Fibroblast of the conjunctiva (primary cell): ENCODE results near the gene DIAPH3.
"Not testable (repeated sequence)": the region's sequence is repeated elsewhere in the genome, so short reads cannot be mapped to it uniquely, and the experiment has no call there.

ENCODE experiments used
- DNase-seq: peaks from one replicate; pipeline ENCODE4 v3.0.0-alpha.2; 2010; ENCODE audit warnings: low read depth

The DIAPH3 gene

GRCh38 chr13:60095300-60095699 lies 68.4 kb downstream of the DIAPH3 start:
- no peak for DNase-seq

DNA sequence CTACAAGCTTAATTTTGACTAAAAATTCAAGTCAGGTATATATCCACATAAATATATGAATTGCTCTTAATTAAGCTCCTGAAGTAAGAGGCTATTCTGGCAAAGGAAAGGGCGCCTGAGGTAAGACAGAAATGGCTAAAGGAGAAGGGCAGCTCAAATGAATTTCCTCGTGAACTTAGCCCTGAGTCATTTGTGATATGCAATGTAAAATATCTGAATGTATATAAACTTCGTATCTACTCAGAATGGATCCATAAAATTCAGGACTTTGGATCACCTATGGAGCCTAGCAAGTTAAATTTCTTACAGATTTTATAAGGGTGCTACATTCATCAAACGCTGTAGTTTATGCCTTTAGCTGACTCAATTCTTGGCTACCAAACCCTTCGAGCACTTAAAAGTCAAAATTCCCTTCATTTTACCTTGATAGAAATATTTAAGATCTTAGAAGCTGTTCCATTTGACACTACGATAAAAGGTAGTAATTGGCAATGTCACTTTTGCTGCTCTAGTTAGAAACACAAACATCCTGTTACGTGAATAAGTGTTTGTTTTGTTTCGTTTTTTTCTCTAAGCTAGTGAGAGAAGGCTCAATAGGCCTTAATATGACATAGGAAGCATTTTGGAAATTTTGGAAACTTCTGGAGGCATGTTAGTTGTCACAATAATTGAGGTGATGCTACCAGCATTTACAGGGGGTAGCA lies 69.2 kb downstream of the DIAPH3 start:
- DNase-seq = no peak

DNA sequence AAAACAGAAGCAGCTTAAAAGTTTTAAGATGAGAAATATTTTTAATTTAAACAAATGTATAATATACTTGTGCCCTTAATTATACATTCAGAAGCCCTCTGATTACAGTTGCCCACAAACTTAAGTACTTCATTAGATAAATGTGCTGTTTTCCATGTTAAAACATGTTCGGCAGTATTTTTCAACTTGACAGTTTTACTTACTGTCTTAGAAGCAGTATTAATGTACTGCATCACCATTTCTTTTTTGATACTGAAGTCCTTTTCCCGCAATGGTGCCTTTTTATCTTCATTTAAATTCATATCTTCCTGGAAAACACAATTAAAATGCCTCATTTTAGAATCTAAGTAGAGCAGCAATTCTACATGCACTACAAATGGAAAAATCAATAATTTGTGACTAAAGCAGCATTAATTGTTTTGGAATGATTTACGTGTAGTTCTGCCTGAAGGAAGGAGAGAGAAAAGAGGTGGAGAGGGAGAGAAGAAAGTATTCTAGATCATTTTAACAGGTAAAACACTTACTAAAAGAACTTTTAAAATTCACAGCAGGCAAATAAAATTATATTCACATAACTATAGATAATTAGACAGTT lies 70.2 kb downstream of the DIAPH3 start:
- no peak for DNase-seq

GRCh38 chr13:60091573-60091972 lies 72.2 kb downstream of the DIAPH3 start:
- DNase-seq = no peak

DNA sequence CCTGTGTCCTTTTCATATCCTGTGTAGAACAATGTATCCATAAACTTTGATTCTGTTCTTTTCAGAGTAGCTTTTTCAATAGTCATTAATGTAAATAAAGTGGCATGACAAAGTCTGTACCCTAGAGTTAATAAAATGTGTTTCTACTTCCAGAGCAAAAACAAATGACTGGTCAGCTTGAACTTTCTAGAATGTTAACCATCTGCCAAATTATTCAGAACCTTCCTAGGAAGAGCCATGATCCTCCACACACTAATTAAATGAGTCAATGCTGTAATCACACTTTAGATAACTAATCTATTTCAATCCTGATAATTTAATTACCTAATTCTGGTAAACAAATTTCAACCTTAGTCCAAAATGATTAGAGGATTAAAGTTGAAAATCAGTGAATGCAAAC lies 73.2 kb downstream of the DIAPH3 start:
- DNase-seq = no peak

DNA sequence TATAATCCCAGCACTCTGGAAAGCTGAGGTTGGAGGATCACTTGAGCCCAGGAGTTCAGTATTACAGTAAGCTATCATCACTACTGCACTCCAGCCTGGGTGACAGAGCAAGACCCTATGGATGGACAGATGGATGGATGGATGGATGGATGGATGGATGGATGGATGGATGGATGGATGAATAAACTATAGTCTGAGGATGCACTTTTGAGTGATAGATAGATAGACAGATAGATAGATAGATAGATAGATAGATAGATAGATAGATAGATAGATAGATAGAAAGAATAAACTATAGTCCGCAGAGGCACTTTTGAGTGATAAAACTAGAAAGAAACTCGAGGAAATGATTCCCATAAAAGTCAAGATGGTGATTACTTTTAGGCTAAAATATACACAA lies 79.9 kb downstream of the DIAPH3 start:
- DNase-seq = not testable (repeated sequence)

GRCh38 chr13:60080850-60081249 lies 82.9 kb downstream of the DIAPH3 start:
- DNase-seq = no peak

DNA sequence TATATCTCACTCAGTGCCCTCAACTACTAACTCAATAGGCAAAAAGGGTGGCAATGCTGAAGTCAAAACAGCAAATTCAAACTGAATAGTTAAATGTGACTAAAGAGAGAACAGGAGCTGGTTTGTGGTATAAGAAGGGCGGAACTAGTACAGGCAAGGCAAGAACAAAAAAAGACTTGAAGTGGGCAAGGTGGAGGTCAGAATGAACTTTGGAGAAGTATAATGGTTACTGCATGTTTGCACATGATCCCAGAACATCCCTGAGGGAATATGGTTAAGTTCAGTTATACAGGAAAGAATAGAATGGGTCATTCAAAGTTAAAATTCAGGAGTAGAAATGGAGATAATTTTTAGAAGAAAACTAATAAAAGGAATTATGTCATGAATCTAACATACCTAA lies 85.5 kb downstream of the DIAPH3 start:
- no peak for DNase-seq

DNA sequence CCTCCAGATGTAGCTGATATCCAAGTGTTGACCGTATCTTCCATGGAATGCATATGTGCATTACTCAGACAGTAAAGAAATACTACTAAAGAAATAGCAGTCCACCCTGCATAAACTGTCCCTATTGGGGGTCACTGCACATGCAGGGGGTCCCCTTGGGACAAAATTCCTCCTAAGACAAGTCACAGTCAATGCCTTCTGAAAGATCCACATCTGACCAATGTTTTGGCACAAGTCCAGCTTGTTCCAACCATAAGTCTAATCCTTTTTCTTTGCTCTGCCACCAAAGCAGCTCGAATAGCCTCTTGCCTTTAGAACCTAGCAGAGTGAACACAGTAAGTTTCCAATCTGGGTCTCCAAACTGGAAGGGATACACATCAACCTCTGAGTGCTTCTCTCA lies 87.9 kb downstream of the DIAPH3 start:
- no peak for DNase-seq

- DNase-seq = no peak
Measured at GRCh38 chr13:60074397-60074796, 89.3 kb downstream of the DIAPH3 start.

- no peak for DNase-seq
Measured at GRCh38 chr13:60066226-60066625, 97.5 kb downstream of the DIAPH3 start.

DNA sequence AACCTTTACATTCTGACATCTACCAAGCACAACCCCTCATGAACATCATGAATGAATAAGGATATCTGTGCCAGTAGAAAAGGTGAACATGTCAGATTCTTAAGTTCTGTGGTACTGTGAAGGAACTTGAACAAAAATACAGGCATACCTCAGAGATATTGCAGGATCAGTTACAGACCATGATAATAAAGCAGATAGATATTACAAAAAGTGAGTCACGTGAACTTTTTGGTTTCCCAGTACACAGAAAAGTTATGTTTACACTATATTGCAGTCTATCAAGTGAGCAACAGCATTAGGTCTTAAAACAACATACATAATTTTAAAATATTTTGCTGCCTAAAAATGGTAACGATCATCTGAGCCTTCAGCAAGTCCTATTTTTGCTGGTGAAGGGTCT lies 101.2 kb downstream of the DIAPH3 start:
- no peak for DNase-seq

DNA sequence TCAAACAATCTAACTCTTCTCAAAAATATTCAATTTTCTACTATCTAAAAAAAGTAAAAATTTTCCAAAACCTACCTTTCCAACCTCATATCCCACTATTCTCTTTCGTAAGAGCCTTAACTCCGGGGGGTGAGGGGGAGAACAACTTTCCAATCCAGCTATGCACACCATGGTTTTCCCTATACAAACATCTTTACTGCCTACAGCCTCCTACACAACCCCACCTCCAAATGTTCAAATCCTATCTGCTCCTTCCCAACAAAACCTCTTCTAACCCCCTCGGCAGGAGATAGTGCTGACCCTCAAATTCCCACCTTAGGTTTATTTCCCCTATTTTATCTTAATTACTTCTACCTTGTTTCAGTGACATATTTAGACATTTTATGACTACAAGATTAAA lies 102.0 kb downstream of the DIAPH3 start:
- no peak for DNase-seq

GRCh38 chr13:60051754-60052285 lies 111.9 kb downstream of the DIAPH3 start:
- no peak for DNase-seq

DNA sequence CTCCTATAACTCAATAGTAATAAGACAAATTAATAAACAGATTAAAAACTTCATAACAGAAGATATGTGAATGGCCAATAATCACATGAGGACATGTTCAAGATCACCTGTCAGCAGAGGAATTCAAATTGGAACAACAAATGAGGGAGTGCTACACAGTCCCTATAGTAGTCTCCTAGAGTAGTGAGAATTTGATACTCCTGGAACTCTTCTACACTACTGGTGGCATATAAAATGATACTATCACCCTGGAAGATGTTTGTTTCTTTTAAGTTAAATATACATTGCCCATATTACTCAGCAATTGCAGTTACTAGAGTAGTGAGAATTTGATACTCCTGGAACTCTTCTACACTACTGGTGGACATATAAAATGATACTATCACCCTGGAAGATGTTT lies 115.4 kb downstream of the DIAPH3 start:
- not testable (repeated sequence) for DNase-seq

GRCh38 chr13:60047918-60048317 lies 115.8 kb downstream of the DIAPH3 start:
- DNase-seq = no peak

DNA sequence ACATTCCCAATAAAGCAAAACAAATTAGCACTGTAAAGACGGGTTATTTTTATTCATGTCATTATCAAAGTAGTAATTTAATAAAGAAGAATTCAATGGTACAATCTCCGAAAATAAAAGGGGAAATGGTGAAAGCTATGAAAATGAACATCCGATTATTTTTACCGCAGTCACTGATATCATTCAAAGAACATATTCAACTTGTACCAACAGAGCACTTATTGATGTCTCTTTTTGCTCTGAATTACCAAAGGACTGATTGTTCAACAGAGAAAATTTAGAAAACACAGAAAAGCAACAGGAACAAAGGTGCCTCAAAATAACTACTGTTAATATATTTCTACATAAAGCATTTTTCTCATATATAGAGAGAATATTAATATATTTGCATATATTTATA lies 119.4 kb downstream of the DIAPH3 start:
- DNase-seq = no peak

GRCh38 chr13:60043262-60043661 lies 120.5 kb downstream of the DIAPH3 start:
- peak; percentile 32 for DNase-seq

DNA sequence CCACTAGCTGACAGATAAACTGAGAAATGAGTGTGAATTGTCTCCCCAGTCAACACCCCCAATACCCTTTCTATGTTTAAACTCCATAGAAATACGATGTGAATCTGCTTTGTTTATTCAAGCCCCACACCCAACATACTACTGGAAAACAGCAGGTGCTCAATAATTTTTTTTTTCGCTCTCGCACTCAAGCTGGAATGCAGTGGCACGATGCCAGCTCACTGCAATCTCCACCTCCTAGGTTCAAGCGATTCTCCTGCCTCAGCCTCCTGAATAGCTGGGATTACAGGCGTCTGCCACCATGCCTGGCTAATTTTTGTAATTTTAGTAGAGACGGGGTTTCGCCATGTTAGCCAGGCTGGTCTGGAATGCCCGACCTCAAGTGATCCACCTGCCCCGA lies 123.1 kb downstream of the DIAPH3 start:
- DNase-seq = not testable (repeated sequence)

GRCh38 chr13:60035874-60036273 lies 127.9 kb downstream of the DIAPH3 start:
- DNase-seq = no peak

- DNase-seq = no peak
Measured at GRCh38 chr13:60032851-60033250, 130.9 kb downstream of the DIAPH3 start.

DNA sequence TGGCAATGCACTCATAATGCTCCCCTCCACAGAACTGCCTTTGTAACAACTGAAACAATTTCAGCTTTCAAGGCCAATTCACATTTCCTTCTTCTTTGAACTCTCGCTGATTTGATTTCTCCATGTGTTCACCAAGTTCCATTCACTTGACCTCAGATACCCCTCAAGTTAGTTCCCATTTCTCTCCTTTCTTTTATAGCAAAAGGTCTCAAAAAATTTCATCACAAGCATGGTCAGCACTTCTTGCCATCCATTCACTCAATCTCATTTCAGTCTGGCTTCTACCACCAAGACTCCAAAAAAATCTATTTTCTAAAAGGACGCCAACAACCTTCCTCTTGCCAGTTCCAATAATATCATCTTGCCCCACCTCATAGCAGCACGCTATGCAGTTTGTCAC lies 135.7 kb downstream of the DIAPH3 start:
- no peak for DNase-seq

DNA sequence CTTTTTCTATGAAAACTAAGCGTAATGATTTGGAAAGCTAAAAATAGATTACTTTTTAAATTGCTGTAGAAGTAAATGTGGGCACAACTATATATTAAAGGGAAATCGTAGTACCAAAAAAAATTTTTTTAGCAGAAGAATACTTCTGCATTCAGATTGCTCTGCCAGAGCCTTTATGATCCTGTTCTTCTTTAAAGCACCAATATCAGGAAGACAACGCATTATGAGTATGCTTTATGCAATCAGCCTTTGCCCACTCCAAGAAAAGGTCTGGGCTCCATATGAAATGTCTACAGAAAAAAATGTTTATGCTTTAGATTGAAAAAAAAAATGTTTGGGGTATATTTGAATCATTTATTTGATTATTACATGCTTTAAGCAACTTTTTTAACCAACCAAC lies 137.4 kb downstream of the DIAPH3 start:
- no peak for DNase-seq

- DNase-seq = no peak
Measured at GRCh38 chr13:60020288-60020687, 143.4 kb downstream of the DIAPH3 start.
